Bronchial epithelial cell (primary cell): ENCODE measurements around the gene LDLRAD4. TPM values are rescaled to one million over a fixed set of nuclear protein-coding genes. Genes with fewer than 3 reads are reported as not detected.
A peak's percentile ranks its signal among the peaks of the same experiment; 100 is the strongest.

Experiments used
- DNase-seq: peaks from one replicate; pipeline ENCODE4 v3.0.0-alpha.2; 2010; ENCODE audit warnings: low read depth
- FAIRE-seq: peaks from 2 replicates; lab custom pipeline; 2011; peaks lifted over from hg19 to GRCh38; lab: Jason Lieb, UNC
- H3K27me3 ChIP-seq: 2 replicates; pipeline ENCODE4 v1.5.1; 2011; ENCODE audit warnings: low read length; ENCODE audit not compliant: control insufficient read depth, insufficient read depth
- H3K36me3 ChIP-seq: 2 replicates; pipeline ENCODE4 v1.5.1; 2011; ENCODE audit warnings: low read length; ENCODE audit not compliant: control insufficient read depth, insufficient read depth
- H3K4me3 ChIP-seq: 2 replicates; pipeline ENCODE4 v1.5.1; 2011; ENCODE audit warnings: mild to moderate bottlenecking, low read depth, low read length, control low read depth
- CTCF ChIP-seq: IDR thresholded peaks from 2 replicates; pipeline ENCODE4 v1.5.1; 2011; ENCODE audit warnings: mild to moderate bottlenecking, moderate library complexity, low read length, control low read depth, inconsistent platforms; ENCODE audit not compliant: insufficient read depth, severe bottlenecking
- total RNA-seq: library from RNA; depleted of rRNA; stranded (reverse); fragments of >200 nt; gene quantifications from 2 replicates; pipeline ENCODE4 v1.2.1, GENCODE V29; 2014

Gene LDLRAD4
- total RNA-seq, 1 donor from 2014 or later = not detected

- no peak for DNase-seq
- Histone ChIP-seq H3K27me3 (no peaks in the 10 kb centered on the region), H3K36me3 (no peaks in the 10 kb centered on the region), H3K4me3 (no peak overlapping the region)
- TF ChIP-seq CTCF = no peak
- no peak for FAIRE-seq
These were observed 340.2 kb downstream of the LDLRAD4 start for GRCh38 chr18:13558790-13559189.

GRCh38 chr18:13559754-13560153 lies 341.2 kb downstream of the LDLRAD4 start:
- no peaks in the 10 kb centered on the region for H3K36me3 ChIP-seq
- DNase-seq (no peak), FAIRE-seq (no peak)
- no peaks in the 10 kb centered on the region for H3K27me3 ChIP-seq
- no peak for TF ChIP-seq CTCF
- H3K4me3 ChIP-seq = no peak overlapping the region

- TF ChIP-seq CTCF = no peak
- H3K36me3 ChIP-seq = no peaks in the 10 kb centered on the region
- FAIRE-seq (no peak), DNase-seq (no peak)
- H3K4me3 ChIP-seq = no peak overlapping the region
- no peaks in the 10 kb centered on the region for H3K27me3 ChIP-seq
These were observed 341.7 kb downstream of the LDLRAD4 start for GRCh38 chr18:13560306-13560705.

GRCh38 chr18:13562494-13563029 lies 344.0 kb downstream of the LDLRAD4 start:
- no peak for DNase-seq
- H3K36me3 ChIP-seq = no peaks in the 10 kb centered on the region
- no peak for TF ChIP-seq CTCF
- FAIRE-seq = no peak
- no peaks in the 10 kb centered on the region for H3K27me3 ChIP-seq
- no peak overlapping the region for H3K4me3 ChIP-seq

- no peak for FAIRE-seq
- TF ChIP-seq CTCF = no peak
- no peaks in the 10 kb centered on the region for H3K27me3 ChIP-seq
- H3K4me3 ChIP-seq = no peak overlapping the region
- DNase-seq = peak; percentile 80
- H3K36me3 ChIP-seq = no peaks in the 10 kb centered on the region
These were observed 344.8 kb downstream of the LDLRAD4 start for GRCh38 chr18:13563390-13563805.

- H3K4me3 ChIP-seq = no peak overlapping the region
- TF ChIP-seq CTCF = no peak
- no peak for FAIRE-seq
- H3K36me3 ChIP-seq = no peaks in the 10 kb centered on the region
- DNase-seq = no peak
- H3K27me3 ChIP-seq = no peaks in the 10 kb centered on the region
These were observed 346.0 kb downstream of the LDLRAD4 start for GRCh38 chr18:13564579-13564978.
